AG04449 (cell line): ENCODE results near the gene NUP133.

Experiments
- CTCF ChIA-PET: fragments of 350-600 bp; formaldehyde crosslinking; extraction: SDS; loops from one replicate; lab custom pipeline; 2021; ENCODE audit warnings: antibody characterized with exemption; lab: Yijun Ruan, JAX
- POLR2A ChIA-PET: fragments of 400-600, 350-600 bp; formaldehyde crosslinking; extraction: SDS; loops from one replicate; lab custom pipeline; 2020; ENCODE audit warnings: antibody characterized with exemption, inconsistent platforms; lab: Yijun Ruan, JAX
- DNase-seq: peaks from one replicate; pipeline ENCODE4 v3.0.0-alpha.2; 2010; ENCODE audit warnings: low read depth, low spot score
- H3K4me3 ChIP-seq: 2 replicates; pipeline ENCODE4 v1.5.1; 2011; ENCODE audit warnings: low read depth, mild to moderate bottlenecking, control low read depth, low read length
- TF ChIP-seq, protein P1 (sequence below): IDR thresholded peaks from one replicate; pipeline ENCODE4 v1.5.1; 2011; ENCODE audit warnings: mild to moderate bottlenecking, moderate library complexity, low read length, control low read depth, inconsistent platforms; ENCODE audit not compliant: insufficient read depth; ENCODE audit errors: missing control alignments

Gene NUP133

DNA sequence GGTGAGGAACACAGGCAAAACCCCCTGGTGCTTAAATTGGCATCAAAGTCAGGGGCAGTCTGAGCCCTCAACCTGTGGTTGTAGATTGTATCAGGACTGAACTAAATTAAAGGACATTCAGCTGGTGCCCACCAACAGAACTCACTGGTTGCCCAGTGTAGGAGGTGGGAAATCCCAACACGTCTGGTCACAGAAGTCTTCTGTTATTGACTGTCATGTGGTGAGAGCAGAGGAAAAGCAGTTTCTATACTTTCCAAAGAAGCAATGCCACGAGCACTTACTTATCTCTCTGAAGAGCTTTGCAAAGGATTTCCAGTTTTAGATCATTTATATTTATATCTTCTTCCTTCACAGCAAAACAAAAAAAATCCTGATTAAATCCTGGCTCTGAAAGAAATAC is 59.3 kb downstream of the NUP133 start:
- TF ChIP-seq, protein P1, sequence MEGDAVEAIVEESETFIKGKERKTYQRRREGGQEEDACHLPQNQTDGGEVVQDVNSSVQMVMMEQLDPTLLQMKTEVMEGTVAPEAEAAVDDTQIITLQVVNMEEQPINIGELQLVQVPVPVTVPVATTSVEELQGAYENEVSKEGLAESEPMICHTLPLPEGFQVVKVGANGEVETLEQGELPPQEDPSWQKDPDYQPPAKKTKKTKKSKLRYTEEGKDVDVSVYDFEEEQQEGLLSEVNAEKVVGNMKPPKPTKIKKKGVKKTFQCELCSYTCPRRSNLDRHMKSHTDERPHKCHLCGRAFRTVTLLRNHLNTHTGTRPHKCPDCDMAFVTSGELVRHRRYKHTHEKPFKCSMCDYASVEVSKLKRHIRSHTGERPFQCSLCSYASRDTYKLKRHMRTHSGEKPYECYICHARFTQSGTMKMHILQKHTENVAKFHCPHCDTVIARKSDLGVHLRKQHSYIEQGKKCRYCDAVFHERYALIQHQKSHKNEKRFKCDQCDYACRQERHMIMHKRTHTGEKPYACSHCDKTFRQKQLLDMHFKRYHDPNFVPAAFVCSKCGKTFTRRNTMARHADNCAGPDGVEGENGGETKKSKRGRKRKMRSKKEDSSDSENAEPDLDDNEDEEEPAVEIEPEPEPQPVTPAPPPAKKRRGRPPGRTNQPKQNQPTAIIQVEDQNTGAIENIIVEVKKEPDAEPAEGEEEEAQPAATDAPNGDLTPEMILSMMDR, result no peak
- ChIA-PET POLR2A (no interaction called here), CTCF (interaction anchor here (2.2 kb wide), 1 partner anchor 32 kb away, joined by 6 read pairs; no protein-coding TSS in a partner anchor)
- H3K4me3 ChIP-seq, result no peak overlapping the region
- DNase-seq, result no peak

DNA sequence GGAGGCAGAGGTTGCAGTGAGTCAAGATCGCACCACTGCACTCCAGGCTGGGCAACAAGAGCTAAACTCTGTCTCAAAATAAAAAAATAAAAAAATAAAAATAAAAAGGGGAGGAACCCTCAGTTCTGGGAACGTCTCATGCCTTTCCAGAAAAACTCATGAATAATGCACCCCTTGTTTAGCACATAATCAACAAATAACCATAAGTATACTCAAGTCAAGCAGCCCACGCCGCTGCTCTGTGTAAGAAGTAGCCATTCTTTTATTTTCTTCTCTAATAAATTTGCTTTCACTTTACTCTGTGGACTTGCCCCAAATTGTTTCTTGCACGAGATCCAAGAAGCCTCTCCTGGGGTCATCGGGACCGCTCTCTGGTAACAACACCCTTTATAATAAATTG is 59.8 kb downstream of the NUP133 start:
- ChIA-PET CTCF (no interaction called here), POLR2A (no interaction called here)
- no peak overlapping the region for H3K4me3 ChIP-seq
- DNase-seq, result no peak
- TF ChIP-seq, protein P1, result no peak

DNA sequence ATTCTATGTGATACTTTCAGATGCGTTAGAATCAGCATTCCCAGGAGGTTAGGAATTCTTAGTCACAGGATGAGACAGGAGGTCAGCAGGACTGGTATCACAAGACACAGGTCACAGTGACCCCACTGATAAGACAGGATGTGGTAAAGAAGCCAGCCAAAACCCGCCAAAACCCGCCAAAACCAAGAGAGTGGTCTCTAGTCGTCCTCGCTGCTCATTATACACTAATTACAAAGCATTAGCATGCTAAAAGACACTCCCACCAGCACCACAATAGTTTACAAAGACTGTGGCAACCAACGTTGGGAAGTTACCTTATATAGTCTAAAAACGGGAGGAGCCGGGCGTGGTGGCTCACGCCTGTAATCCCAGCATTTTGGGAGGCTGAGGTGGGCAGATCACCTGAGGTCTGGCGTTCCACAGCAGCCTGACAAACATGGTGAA is 60.3 kb downstream of the NUP133 start:
- TF ChIP-seq, protein P1, result no peak
- POLR2A ChIA-PET, result no interaction called here
- H3K4me3 ChIP-seq, result no peak overlapping the region
- CTCF ChIA-PET, result no interaction called here
- no peak for DNase-seq

DNA sequence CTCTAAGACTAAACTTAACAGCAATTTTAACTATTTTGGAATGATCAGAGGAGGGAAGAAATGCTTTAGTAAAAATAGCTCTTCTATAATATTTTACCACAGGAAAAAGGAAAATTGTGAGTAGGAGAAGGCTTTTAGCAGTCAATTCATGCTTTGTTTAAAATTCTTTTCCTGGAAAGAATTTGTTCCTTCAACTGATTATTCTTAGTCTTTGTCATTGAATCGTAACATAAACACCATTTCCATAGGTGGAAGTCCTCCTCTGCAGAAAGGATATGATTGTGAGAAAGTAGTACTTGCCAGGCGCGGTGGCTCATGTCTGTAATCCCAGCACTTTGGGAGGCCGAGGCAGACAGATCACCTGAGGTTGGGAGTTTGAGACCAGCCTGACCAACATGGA is 62.3 kb downstream of the NUP133 start:
- CTCF ChIA-PET, result interaction anchor here (1.3 to 2.4 kb wide), 2 partner anchors 9 to 187 kb away, joined by 3 to 11 read pairs; no protein-coding TSS in a partner anchor
- TF ChIP-seq, protein P1, result no peak
- H3K4me3 ChIP-seq, result no peak overlapping the region
- DNase-seq, result no peak
- POLR2A ChIA-PET, result no interaction called here

DNA sequence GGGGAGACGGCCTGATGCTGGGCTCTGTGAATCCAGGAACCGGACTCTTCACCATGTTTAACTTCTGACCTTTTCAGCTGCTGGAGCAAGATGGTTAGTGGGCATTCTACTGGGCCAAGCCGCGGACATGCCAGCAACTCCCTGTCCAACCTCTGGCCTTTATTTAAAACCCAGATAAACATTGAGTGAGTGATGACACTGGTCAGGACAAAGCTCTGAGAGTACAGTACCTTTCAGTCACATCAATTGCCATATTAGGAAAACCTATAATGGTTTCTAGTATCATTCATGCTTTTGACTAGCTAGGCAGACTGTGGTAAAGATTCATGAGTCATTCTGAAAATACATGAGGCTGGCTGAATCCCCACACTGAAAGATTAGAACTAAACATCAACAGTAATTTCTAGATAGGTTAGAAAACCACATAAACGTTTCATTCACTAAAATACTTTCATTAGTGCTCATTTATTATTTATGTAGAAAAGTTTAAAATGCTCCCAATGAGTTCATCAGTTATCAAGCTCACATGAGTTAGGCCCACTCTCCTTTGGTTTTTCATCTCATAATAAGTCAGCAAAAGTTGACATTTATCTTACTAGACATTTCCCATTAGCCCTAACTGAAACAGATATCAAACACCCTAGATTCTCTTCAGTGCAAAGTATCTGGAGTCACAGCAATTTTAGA is 67.1 kb downstream of the NUP133 start:
- TF ChIP-seq, protein P1, result no peak
- peak; percentile 45 for DNase-seq
- CTCF ChIA-PET, result interaction anchor here (0.7 to 2.8 kb wide), 7 partner anchors 10 to 776 kb away, joined by 3 to 11 read pairs (median 5); no protein-coding TSS in a partner anchor
- H3K4me3 ChIP-seq, result no peak overlapping the region
- POLR2A ChIA-PET, result no interaction called here

DNA sequence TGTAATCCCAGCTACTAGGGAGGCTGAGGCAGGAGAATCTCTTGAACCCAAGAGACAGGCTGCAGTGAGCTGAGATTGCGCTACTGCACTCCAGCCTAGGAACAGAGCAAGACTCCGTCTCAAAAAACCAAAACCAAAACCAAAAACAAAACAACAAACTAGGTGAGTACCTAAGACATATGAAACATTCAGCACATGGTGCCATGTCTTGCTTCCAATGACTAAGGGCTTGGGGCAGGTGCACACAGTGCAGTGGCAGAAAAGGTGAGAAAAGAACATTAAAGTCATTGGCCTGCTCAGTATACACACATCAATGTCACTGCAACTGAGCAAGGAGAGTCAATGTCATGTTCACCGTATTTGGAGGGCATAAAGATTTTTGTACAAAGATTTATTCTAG is 70.1 kb downstream of the NUP133 start:
- no peak overlapping the region for H3K4me3 ChIP-seq
- TF ChIP-seq, protein P1, result no peak
- DNase-seq, result no peak
- CTCF ChIA-PET, result interaction anchor here (0.6 to 2.1 kb wide), 3 partner anchors 15 to 179 kb away, joined by 3 to 5 read pairs (median 3); no protein-coding TSS in a partner anchor
- POLR2A ChIA-PET, result interaction anchor here (1.1 kb wide), 1 partner anchor 27 kb away, joined by 3 read pairs; no protein-coding TSS in a partner anchor
